SK-N-SH (cell line): ENCODE results near the gene PTGFR. TPM values are rescaled to one million over a fixed set of nuclear protein-coding genes. Genes with fewer than 3 reads are reported as not detected.
A peak's percentile ranks its signal among the peaks of the same experiment; 100 is the strongest.

Experiments
- CTCF ChIA-PET: fragments of 300-600, 350-600 bp; formaldehyde crosslinking; extraction: SDS; loops from one replicate; lab custom pipeline; 2021; lab: Yijun Ruan, JAX
- POLR2A ChIA-PET: fragments of 350-600 bp; sonication (Branson Sonifier 250); formaldehyde crosslinking; extraction: SDS; loops from one replicate; lab custom pipeline; 2020; ENCODE audit warnings: antibody characterized with exemption, inconsistent platforms; lab: Yijun Ruan, JAX
- DNase-seq: peaks from one replicate; pipeline ENCODE4 v3.0.0; 2012
- H2AFZ ChIP-seq: fragments of 200-600 bp; sonication (generic); 2 replicates; pipeline ENCODE4 v1.8.1; 2016; ENCODE audit warnings: antibody characterized with exemption, mild to moderate bottlenecking, low read depth
- H3F3A ChIP-seq: fragments of 200-600 bp; sonication (generic); replicated peaks from 2 replicates; pipeline ENCODE3; 2016; ENCODE audit warnings: antibody characterized with exemption, mild to moderate bottlenecking; ENCODE audit not compliant: insufficient read depth
- H3K27ac ChIP-seq, 2 experiments: fragments of 200-500 bp in 1 of 2; fragments of 200-600 bp in 1 of 2; sonication (Bioruptor generic) in 1 of 2; sonication (generic), shearing (Covaris generic) in 1 of 2; 2 replicates each; pipeline versions ENCODE4 v1.5.1 to v1.6.1; 2014 to 2016; ENCODE audit warnings: low read depth in 2 of 2, inconsistent platforms in 1 of 2, low read length in 1 of 2, mild to moderate bottlenecking in 1 of 2, mixed read lengths in 1 of 2
- H3K27me3 ChIP-seq: fragments of 200-600 bp; sonication (generic), shearing (Covaris generic); 2 replicates; pipeline ENCODE4 v1.6.1; 2016; ENCODE audit warnings: mixed run types; ENCODE audit not compliant: insufficient read depth
- H3K36me3 ChIP-seq, 2 experiments: fragments of 200-500 bp in 1 of 2; fragments of 200-600 bp in 1 of 2; sonication (Bioruptor generic) in 1 of 2; sonication (generic) in 1 of 2; replicated peaks in 1 of 2; 2 replicates each; pipeline versions ENCODE3 to v1.5.1; 2014 to 2016; ENCODE audit warnings: low read length in 1 of 2, mild to moderate bottlenecking in 1 of 2; ENCODE audit not compliant: insufficient read depth in 2 of 2, control insufficient read depth in 1 of 2
- H3K4me1 ChIP-seq, 2 experiments: fragments of 200-500 bp in 1 of 2; fragments of 200-600 bp in 1 of 2; sonication (Bioruptor generic) in 1 of 2; sonication (generic), shearing (Covaris generic) in 1 of 2; 2 replicates each; pipeline versions ENCODE4 v1.5.1 to v1.6.1; 2014 to 2016; ENCODE audit warnings: low read depth in 1 of 2, low read length in 1 of 2, mixed run types in 1 of 2; ENCODE audit not compliant: insufficient read depth in 2 of 2, control insufficient read depth in 1 of 2
- H3K4me2 ChIP-seq: fragments of 200-600 bp; sonication (generic), shearing (Covaris generic); 2 replicates; pipeline ENCODE4 v1.6.1; 2017; ENCODE audit warnings: mixed run types
- H3K4me3 ChIP-seq, 2 experiments: fragments of 200-500 bp in 1 of 2; fragments of 200-600 bp in 1 of 2; sonication (Bioruptor generic) in 1 of 2; sonication (generic), shearing (Covaris generic) in 1 of 2; 2 replicates each; pipeline versions ENCODE4 v1.5.1 to v1.8.1; 2014 to 2016; ENCODE audit warnings: low read depth in 2 of 2, inconsistent platforms in 1 of 2, low read length in 1 of 2, mild to moderate bottlenecking in 1 of 2, mixed read lengths in 1 of 2, moderate library complexity in 1 of 2
- H3K79me2 ChIP-seq: fragments of 200-600 bp; sonication (generic); 2 replicates; pipeline ENCODE4 v1.8.1; 2017; ENCODE audit warnings: mild to moderate bottlenecking; ENCODE audit not compliant: insufficient read depth
- H3K9ac ChIP-seq: fragments of 200-600 bp; sonication (generic); 2 replicates; pipeline ENCODE4 v1.6.1; 2017; ENCODE audit warnings: mixed run types
- H3K9me2 ChIP-seq: fragments of 200-600 bp; sonication (generic); 2 replicates; pipeline ENCODE4 v1.6.1; 2017; ENCODE audit warnings: mixed run types
- H3K9me3 ChIP-seq: fragments of 200-600 bp; sonication (generic); 2 replicates; pipeline ENCODE4 v1.6.1; 2017; ENCODE audit warnings: mixed run types, mild to moderate bottlenecking, moderate library complexity
- H4K20me1 ChIP-seq: fragments of 200-600 bp; sonication (generic); 2 replicates; pipeline ENCODE4 v1.6.1; 2017; ENCODE audit warnings: mild to moderate bottlenecking, mixed run types; ENCODE audit not compliant: insufficient read depth
- JUND ChIP-seq: IDR thresholded peaks from 2 replicates; pipeline ENCODE4 v1.4.0; 2012
- YY1 ChIP-seq: IDR thresholded peaks from 2 replicates; pipeline ENCODE4 v1.4.0; 2012; ENCODE audit warnings: low read depth, mild to moderate bottlenecking
- WGBS: methylation state at CpG from one replicate; pipeline ENCODE4 v1.1.6; 2017; ENCODE audit warnings: low lambda C conversion rate; 5-methylcytosine and 5-hydroxymethylcytosine counted together
- polyA plus RNA-seq, 3 experiments: library from polyadenylated mRNA; depleted of rRNA; stranded (reverse); fragments of >200 nt; gene quantifications; 2 replicates each; pipeline ENCODE4 v1.2.3, GENCODE V29; 2012
- TF ChIP-seq, protein P1 (sequence below): IDR thresholded peaks from 2 replicates; pipeline ENCODE4 v1.4.0; 2012; ENCODE audit warnings: low read depth, borderline replicate concordance
- TF ChIP-seq, protein P2 (sequence below): IDR thresholded peaks from 2 replicates; pipeline ENCODE4; 2012

The PTGFR gene
- polyA plus RNA-seq, 1 of the 3 experiments (the other 2 are of a cell fraction): 2.2 TPM

DNA sequence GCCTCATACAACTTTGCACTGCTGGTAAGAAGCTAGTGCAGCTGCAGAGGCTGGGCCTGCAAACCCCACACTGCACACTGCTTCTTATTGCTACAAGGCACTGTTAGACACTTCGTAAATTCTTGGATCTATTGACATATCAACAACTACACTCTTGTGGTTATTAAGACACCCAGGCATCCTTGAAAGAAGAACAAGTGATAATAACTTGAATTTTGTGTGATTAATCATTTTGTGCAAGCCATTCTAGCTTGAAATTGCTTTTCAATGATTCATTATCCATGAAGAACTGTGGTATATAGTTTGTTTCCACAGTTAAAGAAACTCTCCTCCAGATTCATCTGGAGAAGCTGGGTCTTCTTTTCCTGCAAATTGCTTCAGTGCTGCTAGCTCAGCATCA, 95.8 kb downstream of the PTGFR start:
- POLR2A ChIA-PET: no interaction called here
- H3K27ac ChIP-seq: no peak overlapping the region
- H3K9me2 ChIP-seq: no peaks in the 10 kb centered on the region
- H3K27me3 ChIP-seq: no peaks in the 10 kb centered on the region
- no peak for DNase-seq
- H3K9ac ChIP-seq: no peak overlapping the region
- H3K4me2 ChIP-seq: no peak overlapping the region
- H3K4me3 ChIP-seq: no peak overlapping the region
- whole genome bisulfite sequencing: 80% methylated on average over 1 of the region's 1 CpG
- CTCF ChIA-PET: no interaction called here
- no peaks in the 10 kb centered on the region for H4K20me1 ChIP-seq
- H2AFZ ChIP-seq: 0 out of 2 replicates have a peak overlapping the region, but pooled peaks have one; percentile 9
- H3K36me3 ChIP-seq: no peaks in the 10 kb centered on the region
- H3K79me2 ChIP-seq: no peaks in the 10 kb centered on the region
- H3K9me3 ChIP-seq: no peaks in the 10 kb centered on the region
- H3F3A ChIP-seq: no peaks in the 10 kb centered on the region
- TF ChIP-seq, protein P1, sequence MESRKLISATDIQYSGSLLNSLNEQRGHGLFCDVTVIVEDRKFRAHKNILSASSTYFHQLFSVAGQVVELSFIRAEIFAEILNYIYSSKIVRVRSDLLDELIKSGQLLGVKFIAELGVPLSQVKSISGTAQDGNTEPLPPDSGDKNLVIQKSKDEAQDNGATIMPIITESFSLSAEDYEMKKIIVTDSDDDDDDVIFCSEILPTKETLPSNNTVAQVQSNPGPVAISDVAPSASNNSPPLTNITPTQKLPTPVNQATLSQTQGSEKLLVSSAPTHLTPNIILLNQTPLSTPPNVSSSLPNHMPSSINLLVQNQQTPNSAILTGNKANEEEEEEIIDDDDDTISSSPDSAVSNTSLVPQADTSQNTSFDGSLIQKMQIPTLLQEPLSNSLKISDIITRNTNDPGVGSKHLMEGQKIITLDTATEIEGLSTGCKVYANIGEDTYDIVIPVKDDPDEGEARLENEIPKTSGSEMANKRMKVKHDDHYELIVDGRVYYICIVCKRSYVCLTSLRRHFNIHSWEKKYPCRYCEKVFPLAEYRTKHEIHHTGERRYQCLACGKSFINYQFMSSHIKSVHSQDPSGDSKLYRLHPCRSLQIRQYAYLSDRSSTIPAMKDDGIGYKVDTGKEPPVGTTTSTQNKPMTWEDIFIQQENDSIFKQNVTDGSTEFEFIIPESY: no peak
- TF ChIP-seq, protein P2, sequence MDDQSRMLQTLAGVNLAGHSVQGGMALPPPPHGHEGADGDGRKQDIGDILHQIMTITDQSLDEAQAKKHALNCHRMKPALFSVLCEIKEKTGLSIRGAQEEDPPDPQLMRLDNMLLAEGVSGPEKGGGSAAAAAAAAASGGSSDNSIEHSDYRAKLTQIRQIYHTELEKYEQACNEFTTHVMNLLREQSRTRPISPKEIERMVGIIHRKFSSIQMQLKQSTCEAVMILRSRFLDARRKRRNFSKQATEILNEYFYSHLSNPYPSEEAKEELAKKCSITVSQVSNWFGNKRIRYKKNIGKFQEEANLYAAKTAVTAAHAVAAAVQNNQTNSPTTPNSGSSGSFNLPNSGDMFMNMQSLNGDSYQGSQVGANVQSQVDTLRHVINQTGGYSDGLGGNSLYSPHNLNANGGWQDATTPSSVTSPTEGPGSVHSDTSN: 0 out of 2 replicates have a peak, but pooled peaks have one; percentile 12
- TF ChIP-seq JUND: peak; percentile 21
- H3K4me1 ChIP-seq: no peaks in the 10 kb centered on the region

DNA sequence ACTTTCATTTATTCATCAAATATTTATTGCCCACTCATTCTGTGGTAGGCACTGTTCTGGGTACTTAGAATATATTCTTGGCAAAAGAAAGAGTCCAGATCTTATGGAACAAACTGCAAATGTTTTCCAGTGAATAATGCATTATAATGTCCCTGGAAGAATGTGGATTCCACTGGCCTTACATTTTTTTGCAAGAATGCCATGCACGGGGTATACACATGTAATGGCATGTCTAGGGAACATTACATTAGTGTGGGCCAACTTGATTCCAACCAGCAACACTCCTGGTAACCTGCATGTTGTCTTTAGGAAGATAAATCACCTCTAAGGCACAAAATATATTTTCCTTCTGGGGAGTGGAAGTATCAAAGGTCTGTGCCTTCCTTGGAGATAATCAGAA, 96.4 kb downstream of the PTGFR start:
- H4K20me1 ChIP-seq: no peaks in the 10 kb centered on the region
- no peak overlapping the region for H3K4me2 ChIP-seq
- no peaks in the 10 kb centered on the region for H3K4me1 ChIP-seq
- H3K9me3 ChIP-seq: no peaks in the 10 kb centered on the region
- 75% methylated on average over 1 of the region's 1 CpG for WGBS
- H3K27ac ChIP-seq: no peak overlapping the region
- H2AFZ ChIP-seq: no peak overlapping the region
- POLR2A ChIA-PET: no interaction called here
- no peak for DNase-seq
- H3K36me3 ChIP-seq: no peaks in the 10 kb centered on the region
- H3K9ac ChIP-seq: no peak overlapping the region
- no peaks in the 10 kb centered on the region for H3K9me2 ChIP-seq
- no peaks in the 10 kb centered on the region for H3F3A ChIP-seq
- no peaks in the 10 kb centered on the region for H3K27me3 ChIP-seq
- no peak for TF ChIP-seq YY1
- TF ChIP-seq, protein P2: 0 out of 2 replicates have a peak, but pooled peaks have one; percentile 13
- H3K4me3 ChIP-seq: no peak overlapping the region
- CTCF ChIA-PET: no interaction called here
- no peaks in the 10 kb centered on the region for H3K79me2 ChIP-seq

Other genes starting within 250 kb of the PTGFR start
- gene IFI44L, start 129.5 kb downstream of the PTGFR start, polyA plus RNA-seq (2012; rRNA removed): 1.1 TPM in 2 replicates
- gene IFI44, start 158.9 kb downstream of the PTGFR start, polyA plus RNA-seq (2012; rRNA removed): 6.5 and 8.7 TPM in 2 replicates